ENCODE results near the gene RAB4B.

Gene RAB4B

DNA sequence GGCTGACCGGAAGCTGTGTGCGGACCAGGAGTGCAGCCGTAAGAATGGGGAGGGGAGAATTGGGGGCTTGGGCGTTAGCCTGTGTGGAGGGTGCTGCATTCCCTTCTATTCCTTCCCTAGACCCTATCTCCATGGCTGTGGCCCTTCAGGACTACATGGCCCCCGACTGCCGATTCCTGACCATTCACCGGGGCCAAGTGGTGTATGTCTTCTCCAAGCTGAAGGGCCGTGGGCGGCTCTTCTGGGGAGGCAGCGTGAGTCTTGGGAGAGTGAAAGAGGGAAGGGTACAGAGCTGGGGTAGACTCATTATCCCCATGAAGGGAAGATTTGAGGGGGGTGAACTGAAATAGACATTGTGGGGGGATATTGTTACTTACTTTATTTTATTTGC, 2.4 kb upstream of the RAB4B start:
- TF ChIP-seq CTBP1 (IDR thresholded peaks at IDR 0.05; ENCODE audit: borderline replicate concordance) (no peak), SP1 (IDR thresholded peaks at IDR 0.05) (no peak), FOXK2 (IDR thresholded peaks at IDR 0.05) (no peak), PKNOX1 (IDR thresholded peaks at IDR 0.05) (no peak), L3MBTL2 (conservative IDR thresholded peaks at IDR 0.05) (no peak), HDGF (IDR thresholded peaks at IDR 0.05; ENCODE audit: borderline replicate concordance) (no peak), FOXM1 (IDR thresholded peaks at IDR 0.05; ENCODE audit: borderline replicate concordance) (no peak), TARDBP (IDR thresholded peaks at IDR 0.05) (no peak), ELF4 (IDR thresholded peaks at IDR 0.05) (no peak), NFRKB (IDR thresholded peaks at IDR 0.05) (no peak), ZNF384 (IDR thresholded peaks at IDR 0.05) (no peak), FOXA1 (IDR thresholded peaks at IDR 0.05) (no peak), SUZ12 (IDR thresholded peaks at IDR 0.05) (no peak), ARNT (IDR thresholded peaks at IDR 0.05) (no peak)
- ChIA-PET POLR2A (interaction anchor here (2.9 to 3.6 kb wide), 2 partner anchors 25 to 112 kb away, joined by 8 to 55 read pairs; partner anchors contain the start of genes ACTMAP and SNRPA), CTCF (no interaction called here)
- DNase-seq (ENCODE audit: extremely low spot score) = no peak

- no peak for TF ChIP-seq NFRKB (IDR thresholded peaks at IDR 0.05)
- TF ChIP-seq BHLHE40 (IDR thresholded peaks at IDR 0.05; ENCODE audit: borderline replicate concordance) = no peak
- TF ChIP-seq FOXK2 (IDR thresholded peaks at IDR 0.05) = no peak
- TF ChIP-seq PKNOX1 (IDR thresholded peaks at IDR 0.05) = no peak
- no peak for DNase-seq (ENCODE audit: extremely low spot score)
- CTCF ChIA-PET = interaction anchor here (0.7 kb wide), 1 partner anchor 173 kb away, joined by 3 read pairs; no protein-coding TSS in a partner anchor
- POLR2A ChIA-PET = interaction anchor here (2.9 to 3.6 kb wide), 2 partner anchors 25 to 113 kb away, joined by 8 to 55 read pairs; partner anchors contain the start of genes ACTMAP and SNRPA
Observed at GRCh38 chr19:40776364-40776763, 1.7 kb upstream of the RAB4B start.

DNA sequence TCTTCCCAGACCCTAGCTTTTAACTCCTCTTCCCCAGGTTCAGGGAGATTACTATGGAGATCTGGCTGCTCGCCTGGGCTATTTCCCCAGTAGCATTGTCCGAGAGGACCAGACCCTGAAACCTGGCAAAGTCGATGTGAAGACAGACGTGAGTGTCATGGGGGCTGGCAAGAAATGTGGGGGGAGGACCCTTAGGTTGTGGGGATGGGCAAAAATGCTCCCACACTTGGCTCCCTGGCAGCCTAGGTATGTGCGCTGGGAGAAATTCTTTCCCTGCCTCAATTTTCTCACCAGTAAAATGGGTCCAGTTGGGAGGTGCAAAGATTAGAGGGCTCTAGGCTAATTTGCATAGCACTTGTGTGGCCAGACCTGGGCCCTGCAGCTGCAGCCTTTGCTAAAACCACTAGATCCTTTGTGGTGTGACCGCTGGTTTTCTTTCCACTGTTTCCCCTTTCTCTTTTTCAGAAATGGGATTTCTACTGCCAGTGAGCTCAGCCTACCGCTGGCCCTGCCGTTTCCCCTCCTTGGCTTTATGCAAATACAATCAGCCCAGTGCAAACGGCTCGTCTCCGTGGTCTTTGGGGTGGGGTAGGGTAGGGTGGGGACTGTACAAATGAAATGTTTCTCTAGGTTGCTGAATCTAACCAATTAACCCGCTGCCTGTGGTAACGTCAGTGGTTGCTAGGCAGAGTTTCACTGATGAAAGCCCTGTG, 959 bp upstream of the RAB4B start:
- no peak for TF ChIP-seq SP1 (IDR thresholded peaks at IDR 0.05)
- TF ChIP-seq ARNT (IDR thresholded peaks at IDR 0.05) = no peak
- CTCF ChIA-PET = interaction anchor here (0.7 to 1.7 kb wide), 3 partner anchors 21 to 174 kb away, joined by 3 to 17 read pairs (median 3); partner anchors contain the start of gene EGLN2
- DNase-seq (ENCODE audit: extremely low spot score) = peak; percentile 84
- POLR2A ChIA-PET = interaction anchor here (1.0 to 3.6 kb wide), 7 partner anchors 9 to 114 kb away, joined by 3 to 55 read pairs (median 8); partner anchors contain the start of genes ACTMAP, EGLN2 and SNRPA

DNA sequence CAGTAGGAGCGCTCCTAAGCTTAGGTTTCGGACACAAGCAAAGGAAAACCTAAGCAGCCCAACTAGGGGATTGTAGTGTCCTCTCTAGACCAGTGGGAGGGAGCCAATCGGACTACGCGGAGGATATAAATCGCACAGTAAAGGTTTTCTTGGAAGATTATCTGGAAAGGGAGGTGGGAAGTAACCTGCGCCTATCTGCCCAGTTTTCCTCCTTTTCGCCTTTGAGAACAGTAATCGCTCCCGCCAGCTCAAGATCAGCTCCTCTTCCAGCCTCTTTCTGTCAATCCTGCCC, 456 bp upstream of the RAB4B start:
- POLR2A ChIA-PET = interaction anchor here (1.0 to 3.6 kb wide), 7 partner anchors 9 to 114 kb away, joined by 3 to 55 read pairs (median 8); partner anchors contain the start of genes ACTMAP, EGLN2 and SNRPA
- TF ChIP-seq SP1 (IDR thresholded peaks at IDR 0.05) = no peak
- no peak for TF ChIP-seq ARNT (IDR thresholded peaks at IDR 0.05)
- TF ChIP-seq PKNOX1 (IDR thresholded peaks at IDR 0.05) = no peak
- no peak for TF ChIP-seq CTBP1 (IDR thresholded peaks at IDR 0.05; ENCODE audit: borderline replicate concordance)
- TF ChIP-seq SUZ12 (IDR thresholded peaks at IDR 0.05) = no peak
- no peak for TF ChIP-seq FOXK2 (IDR thresholded peaks at IDR 0.05)
- no peak for TF ChIP-seq ZNF384 (IDR thresholded peaks at IDR 0.05)
- no peak for TF ChIP-seq FOXM1 (IDR thresholded peaks at IDR 0.05; ENCODE audit: borderline replicate concordance)
- TF ChIP-seq ELF4 (IDR thresholded peaks at IDR 0.05) = no peak
- no peak for TF ChIP-seq HDGF (IDR thresholded peaks at IDR 0.05; ENCODE audit: borderline replicate concordance)
- no peak for TF ChIP-seq L3MBTL2 (conservative IDR thresholded peaks at IDR 0.05)
- no peak for TF ChIP-seq FOXA1 (IDR thresholded peaks at IDR 0.05)
- TF ChIP-seq BHLHE40 (IDR thresholded peaks at IDR 0.05; ENCODE audit: borderline replicate concordance) = no peak
- no peak for TF ChIP-seq LEF1 (IDR thresholded peaks at IDR 0.05; ENCODE audit: borderline replicate concordance)
- TF ChIP-seq TARDBP (IDR thresholded peaks at IDR 0.05) = no peak
- TF ChIP-seq NFRKB (IDR thresholded peaks at IDR 0.05) = no peak

GRCh38 chr19:40778706-40779284, 748 bp downstream of the RAB4B start:
- TF ChIP-seq FOXK2 (IDR thresholded peaks at IDR 0.05) (no peak), FOXM1 (IDR thresholded peaks at IDR 0.05; ENCODE audit: borderline replicate concordance) (no peak), TARDBP (IDR thresholded peaks at IDR 0.05) (no peak), SP1 (IDR thresholded peaks at IDR 0.05) (no peak), NFRKB (IDR thresholded peaks at IDR 0.05) (no peak), HDGF (IDR thresholded peaks at IDR 0.05; ENCODE audit: borderline replicate concordance) (no peak), ZNF384 (IDR thresholded peaks at IDR 0.05) (no peak), ELF4 (IDR thresholded peaks at IDR 0.05) (no peak), PKNOX1 (IDR thresholded peaks at IDR 0.05) (peak; percentile 95)
- ChIA-PET POLR2A (interaction anchor here (1.0 to 3.6 kb wide), 8 partner anchors 8 to 485 kb away, joined by 3 to 55 read pairs (median 5); partner anchors contain the start of genes ACTMAP, COQ8B, EGLN2 and HNRNPUL1), CTCF (interaction anchor here (1.3 to 1.7 kb wide), 2 partner anchors 19 to 28 kb away, joined by 4 to 17 read pairs; partner anchors contain the start of gene EGLN2)
- DNase-seq (ENCODE audit: extremely low spot score) = no peak

More for the DNA sequence above, 456 bp upstream of the RAB4B start:
- CTCF ChIA-PET = interaction anchor here (1.3 to 1.7 kb wide), 3 partner anchors 21 to 29 kb away, joined by 3 to 17 read pairs (median 4); partner anchors contain the start of gene EGLN2
- DNase-seq (ENCODE audit: extremely low spot score) = no peak

Measured in HEK293T (cell line).